DND-41 (cell line): ENCODE measurements around the gene LEF1.

Experiments used
- EZH2 ChIP-seq: IDR thresholded peaks from 3 replicates; pipeline ENCODE4 v1.6.1; 2012; ENCODE audit warnings: borderline replicate concordance, low read depth, mild to moderate bottlenecking, moderate library complexity, low read length, inconsistent platforms; ENCODE audit not compliant: severe bottlenecking
- TF ChIP-seq, protein P1 (sequence below): IDR thresholded peaks from 2 replicates; pipeline ENCODE4 v1.5.1; 2012; ENCODE audit warnings: borderline replicate concordance, low read length, moderate library complexity, mild to moderate bottlenecking; ENCODE audit not compliant: poor library complexity, severe bottlenecking; ENCODE audit errors: extremely low read depth

DNA sequence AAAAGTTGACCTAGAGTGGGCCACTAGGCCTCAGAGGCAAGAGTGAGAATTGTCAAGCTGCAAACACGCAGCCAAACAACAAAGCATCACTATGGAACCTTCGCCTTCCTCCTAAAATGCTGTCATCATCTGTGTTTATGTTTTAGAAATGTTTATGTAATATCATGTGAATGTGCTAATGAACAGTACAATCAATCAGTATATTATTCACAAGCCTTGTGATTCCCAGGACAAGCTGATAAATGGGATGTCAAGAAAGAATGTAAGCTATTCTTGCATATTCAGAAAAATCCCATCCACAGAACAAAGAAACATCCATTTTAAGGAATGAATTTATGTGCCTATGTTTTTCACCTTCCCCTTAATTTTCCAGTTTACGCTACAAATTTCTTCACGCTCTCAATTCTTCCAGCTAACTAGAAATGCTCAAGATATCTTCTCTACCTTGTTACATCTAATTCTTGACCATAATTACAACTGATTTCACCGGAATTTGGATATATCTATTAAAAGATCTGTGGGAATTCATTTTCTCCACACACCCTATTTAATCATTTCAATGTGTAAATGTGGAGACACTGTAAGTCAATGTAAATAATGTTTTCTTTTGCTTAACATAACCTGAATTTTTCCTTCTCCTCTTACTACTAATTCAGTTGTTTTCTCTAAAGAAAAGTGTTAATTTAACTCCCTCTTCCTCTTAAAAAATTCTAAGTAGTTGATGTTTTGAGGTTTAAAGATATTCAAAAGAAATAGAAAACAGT, 65.5 kb downstream of the LEF1 start:
- TF ChIP-seq EZH2, result no peak
- TF ChIP-seq, protein P1, sequence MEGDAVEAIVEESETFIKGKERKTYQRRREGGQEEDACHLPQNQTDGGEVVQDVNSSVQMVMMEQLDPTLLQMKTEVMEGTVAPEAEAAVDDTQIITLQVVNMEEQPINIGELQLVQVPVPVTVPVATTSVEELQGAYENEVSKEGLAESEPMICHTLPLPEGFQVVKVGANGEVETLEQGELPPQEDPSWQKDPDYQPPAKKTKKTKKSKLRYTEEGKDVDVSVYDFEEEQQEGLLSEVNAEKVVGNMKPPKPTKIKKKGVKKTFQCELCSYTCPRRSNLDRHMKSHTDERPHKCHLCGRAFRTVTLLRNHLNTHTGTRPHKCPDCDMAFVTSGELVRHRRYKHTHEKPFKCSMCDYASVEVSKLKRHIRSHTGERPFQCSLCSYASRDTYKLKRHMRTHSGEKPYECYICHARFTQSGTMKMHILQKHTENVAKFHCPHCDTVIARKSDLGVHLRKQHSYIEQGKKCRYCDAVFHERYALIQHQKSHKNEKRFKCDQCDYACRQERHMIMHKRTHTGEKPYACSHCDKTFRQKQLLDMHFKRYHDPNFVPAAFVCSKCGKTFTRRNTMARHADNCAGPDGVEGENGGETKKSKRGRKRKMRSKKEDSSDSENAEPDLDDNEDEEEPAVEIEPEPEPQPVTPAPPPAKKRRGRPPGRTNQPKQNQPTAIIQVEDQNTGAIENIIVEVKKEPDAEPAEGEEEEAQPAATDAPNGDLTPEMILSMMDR, result no peak
